A549 (cell line): ENCODE results near the gene GPR183. TPM values are rescaled to one million over a fixed set of nuclear protein-coding genes. Genes with fewer than 3 reads are reported as not detected.

Experiments used
- ATAC-seq, 2 experiments: fragments of 200-7000 bp in 1 of 2; fragments of >200 bp in 1 of 2; cut with Nextera tagmentation in 1 of 2; cut with Tn5 transposase in 1 of 2; 3 replicates each; pipeline versions ENCODE4 v1.8.0 to v1.9.1; 2018 to 2020; ENCODE audit warnings: mild to moderate bottlenecking in 1 of 2, moderate library complexity in 1 of 2
- CTCF ChIA-PET: fragments of 300-600 bp; sonication (Branson Sonifier 250); formaldehyde crosslinking; extraction: SDS; loops from one replicate; lab custom pipeline; 2021; ENCODE audit warnings: antibody characterized with exemption, inconsistent platforms; lab: Yijun Ruan, JAX
- POLR2A ChIA-PET: fragments of 350-600 bp; formaldehyde crosslinking; extraction: SDS; loops from one replicate; lab custom pipeline; 2021; ENCODE audit warnings: antibody characterized with exemption, inconsistent platforms; lab: Yijun Ruan, JAX
- DNase-seq, 2 experiments: peaks; one replicate each; pipeline versions ENCODE4 v3.0.0 to v3.0.0-alpha.2; 2011 to 2016; ENCODE audit warnings: low read depth in 1 of 2, low spot score in 1 of 2
- FAIRE-seq: peaks from 2 replicates; lab custom pipeline; 2011; peaks lifted over from hg19 to GRCh38; lab: Jason Lieb, UNC
- H3K27ac ChIP-seq, 2 experiments: fragments of >200 bp; sonication (Bioruptor Twin); formaldehyde crosslinking; 3 replicates each; pipeline ENCODE4 v1.5.1; 2016 to 2017
- H3K4me1 ChIP-seq: fragments of >200 bp; sonication (Bioruptor Twin); formaldehyde crosslinking; 3 replicates; pipeline ENCODE4 v1.6.1; 2016
- H3K4me2 ChIP-seq: fragments of >200 bp; sonication (Bioruptor Twin); formaldehyde crosslinking; 3 replicates; pipeline ENCODE4 v1.6.1; 2016
- H3K4me3 ChIP-seq: fragments of >200 bp; sonication (Bioruptor Twin); formaldehyde crosslinking; 3 replicates; pipeline ENCODE4 v1.5.1; 2016
- H3K9me3 ChIP-seq: fragments of >200 bp; sonication (Bioruptor Twin); formaldehyde crosslinking; 3 replicates; pipeline ENCODE4 v1.6.1; 2016
- BHLHE40 ChIP-seq: IDR thresholded peaks from 2 replicates; pipeline ENCODE4 v1.6.1; 2012; ENCODE audit warnings: low read depth, low read length, inconsistent platforms
- CEBPB ChIP-seq, 2 experiments: fragments of >200 bp in 1 of 2; sonication (Bioruptor Twin) in 1 of 2; formaldehyde crosslinking in 1 of 2; IDR thresholded peaks; 2 replicates each; pipeline ENCODE4 v1.6.1; 2012 to 2016
- EHF ChIP-seq: fragments of 250-450 bp; sonication (Bioruptor Pico); IDR thresholded peaks from 2 replicates; pipeline ENCODE4 v1.5.0; 2020; ENCODE audit warnings: mild to moderate bottlenecking
- ELK1 ChIP-seq: fragments of 150-350 bp; IDR thresholded peaks from 2 replicates; pipeline ENCODE4 v1.6.1; 2014; ENCODE audit warnings: low read depth, mild to moderate bottlenecking, low read length
- ESRRA ChIP-seq: fragments of 150-350 bp; IDR thresholded peaks from 2 replicates; pipeline ENCODE4 v1.6.1; 2014; ENCODE audit warnings: mild to moderate bottlenecking, low read length, borderline replicate concordance
- FOSL2 ChIP-seq, 2 experiments: fragments of 450-650 bp in 1 of 2; fragments of >200 bp in 1 of 2; sonication (Bioruptor Twin) in 1 of 2; formaldehyde crosslinking; IDR thresholded peaks; 2 replicates each; pipeline versions ENCODE4 v1.5.0 to v1.6.1; 2016 to 2020; ENCODE audit warnings: mild to moderate bottlenecking in 1 of 2, moderate library complexity in 1 of 2
- HDAC2 ChIP-seq: fragments of 200-600 bp; sonication (generic); IDR thresholded peaks from 2 replicates; pipeline ENCODE4 v1.6.1; 2016
- HEYL ChIP-seq: fragments of 250-450 bp; sonication (Bioruptor Pico); IDR thresholded peaks from 2 replicates; pipeline ENCODE4 v1.8.0; 2021; ENCODE audit warnings: mild to moderate bottlenecking, moderate library complexity
- HOXB5 ChIP-seq: fragments of 250-450 bp; sonication (Bioruptor Pico); IDR thresholded peaks from 2 replicates; pipeline ENCODE4 v1.5.0; 2020; ENCODE audit warnings: mild to moderate bottlenecking, moderate library complexity
- MYC ChIP-seq: IDR thresholded peaks from 2 replicates; pipeline ENCODE4 v1.6.1; 2012; ENCODE audit warnings: mild to moderate bottlenecking, inconsistent platforms, low read length, improper control_type of control experiment, borderline replicate concordance
- NFE2L2 ChIP-seq: fragments of 150-350 bp; conservative IDR thresholded peaks from 2 replicates; pipeline ENCODE4 v1.6.1; 2014; ENCODE audit warnings: low read length
- NR3C1 ChIP-seq: fragments of >200 bp; sonication (Bioruptor Twin); formaldehyde crosslinking; IDR thresholded peaks from 3 replicates; pipeline ENCODE4 v1.6.1; 2017
- PBX3 ChIP-seq: IDR thresholded peaks from 2 replicates; pipeline ENCODE4 v1.6.1; 2012
- PHF8 ChIP-seq: fragments of 200-600 bp; sonication (generic); IDR thresholded peaks from 2 replicates; pipeline ENCODE4 v1.6.1; 2016; ENCODE audit warnings: low read depth, mild to moderate bottlenecking, antibody characterized with exemption, moderate library complexity, borderline replicate concordance
- POLR2A ChIP-seq: IDR thresholded peaks from 2 replicates; pipeline ENCODE4 v1.6.1; 2012; ENCODE audit warnings: mild to moderate bottlenecking, low read length
- POLR2AphosphoS2 ChIP-seq: conservative IDR thresholded peaks from 2 replicates; pipeline ENCODE4 v1.6.1; 2012; ENCODE audit warnings: low read length, improper control_type of control experiment, inconsistent platforms
- RAD21 ChIP-seq, 2 experiments: fragments of >200 bp in 1 of 2; sonication (Bioruptor Twin) in 1 of 2; formaldehyde crosslinking in 1 of 2; IDR thresholded peaks in 1 of 2; conservative IDR thresholded peaks in 1 of 2; 2 replicates in 1 of 2; 3 replicates in 1 of 2; pipeline ENCODE4 v1.6.1; 2012 to 2018; ENCODE audit warnings: inconsistent platforms in 1 of 2
- RFX5 ChIP-seq: fragments of 450-650 bp; IDR thresholded peaks from 2 replicates; pipeline ENCODE4 v1.7.1; 2014; ENCODE audit warnings: antibody characterized with exemption, mild to moderate bottlenecking, moderate library complexity
- SREBF2 ChIP-seq: fragments of 450-650 bp; IDR thresholded peaks from 2 replicates; pipeline ENCODE4 v1.6.1; 2014; ENCODE audit warnings: mild to moderate bottlenecking, moderate library complexity
- TFCP2L1 ChIP-seq: fragments of 250-450 bp; sonication (Bioruptor Pico); IDR thresholded peaks from 2 replicates; pipeline ENCODE4 v1.5.0; 2021; ENCODE audit warnings: mild to moderate bottlenecking
- ZC3H11A ChIP-seq: fragments of 450-650 bp; IDR thresholded peaks from 2 replicates; pipeline ENCODE4 v1.6.1; 2014; ENCODE audit warnings: antibody characterized with exemption, mild to moderate bottlenecking
- ZFP36 ChIP-seq: fragments of 450-650 bp; IDR thresholded peaks from 2 replicates; pipeline ENCODE4 v1.6.1; 2014; ENCODE audit warnings: borderline replicate concordance; ENCODE audit not compliant: partially characterized antibody
- WGBS: methylation state at CpG from one replicate; pipeline ENCODE4 v1.1.6; 2017; ENCODE audit errors: missing lambda C conversion rate; 5-methylcytosine and 5-hydroxymethylcytosine counted together
- polyA plus RNA-seq, 4 experiments: library from polyadenylated mRNA; depleted of rRNA in 3 of 4; stranded (reverse); fragments of >200 nt; fragmentation: RNase III in 1 of 4; extraction: RNeasy Plus Mini Kit Qiagen cat#74134 plus additional on column Dnase treatment in 1 of 4; gene quantifications; 2 replicates in 3 of 4; 3 replicates in 1 of 4; pipeline ENCODE4 v1.2.3, GENCODE V29; 2011 to 2017
- TF ChIP-seq, protein P1 (sequence below): fragments of >200 bp; sonication (Bioruptor Twin); formaldehyde crosslinking; IDR thresholded peaks from 3 replicates; pipeline ENCODE4 v1.6.1; 2016
- TF ChIP-seq, protein P2 (sequence below): IDR thresholded peaks from 2 replicates; pipeline ENCODE4 v1.6.1; 2012; ENCODE audit warnings: low read depth, borderline replicate concordance

GPR183 gene
- polyA plus RNA-seq, 2 of the 4 experiments (the other 2 are of a cell fraction), result not detected

DNA sequence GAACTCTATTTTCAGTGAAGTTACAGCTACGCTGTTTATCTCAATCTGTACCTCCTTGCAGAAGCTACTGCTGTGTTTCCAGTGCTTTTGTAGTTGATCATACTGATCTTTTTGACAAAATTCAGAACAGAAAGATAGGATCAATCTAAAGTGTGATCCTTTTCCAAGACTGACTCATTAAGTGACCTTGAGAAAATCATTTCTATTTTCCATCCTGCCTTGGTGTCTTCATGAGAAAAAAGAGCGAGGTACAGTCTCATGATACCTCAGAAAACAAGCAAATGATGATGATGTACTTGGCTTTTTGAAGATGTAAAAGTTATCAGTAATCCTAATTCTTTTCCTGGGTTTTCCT is 46.0 kb upstream of the GPR183 start (continued):
- no peak for TF ChIP-seq ELK1

GRCh38 chr13:99352351-99353245 is 45.4 kb upstream of the GPR183 start:
- Histone ChIP-seq H3K4me2 (no peak overlapping the region), H3K9me3 (no peaks in the 10 kb centered on the region), H3K4me3 (no peak overlapping the region), H3K4me1 (no peaks in the 10 kb centered on the region), H3K27ac (no peak overlapping the region)
- 94% methylated on average over 17 of the region's 17 CpGs for whole genome bisulfite sequencing
- ATAC-seq (no peak), FAIRE-seq (no peak), DNase-seq (no peak)
- POLR2A ChIA-PET, result no interaction called here
- TF ChIP-seq ESRRA (no peak), ZC3H11A (no peak), BHLHE40 (no peak), RAD21 (conservative IDR thresholded peaks at IDR 0.05 in 1 of 2, IDR thresholded peaks at IDR 0.05 in 1 of 2) (no peak), SREBF2 (no peak), CEBPB (IDR thresholded peaks at IDR 0.05) (no peak), HOXB5 (CRISPR knock-in tag) (no peak), POLR2A (no peak), HDAC2 (no peak), PBX3 (no peak), EHF (no peak)
- TF ChIP-seq, protein P1, sequence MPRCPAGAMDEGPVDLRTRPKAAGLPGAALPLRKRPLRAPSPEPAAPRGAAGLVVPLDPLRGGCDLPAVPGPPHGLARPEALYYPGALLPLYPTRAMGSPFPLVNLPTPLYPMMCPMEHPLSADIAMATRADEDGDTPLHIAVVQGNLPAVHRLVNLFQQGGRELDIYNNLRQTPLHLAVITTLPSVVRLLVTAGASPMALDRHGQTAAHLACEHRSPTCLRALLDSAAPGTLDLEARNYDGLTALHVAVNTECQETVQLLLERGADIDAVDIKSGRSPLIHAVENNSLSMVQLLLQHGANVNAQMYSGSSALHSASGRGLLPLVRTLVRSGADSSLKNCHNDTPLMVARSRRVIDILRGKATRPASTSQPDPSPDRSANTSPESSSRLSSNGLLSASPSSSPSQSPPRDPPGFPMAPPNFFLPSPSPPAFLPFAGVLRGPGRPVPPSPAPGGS, result no peak
- CTCF ChIA-PET, result interaction anchor here (1.3 kb wide), 1 partner anchor 87 kb away, joined by 3 read pairs; no protein-coding TSS in a partner anchor

DNA sequence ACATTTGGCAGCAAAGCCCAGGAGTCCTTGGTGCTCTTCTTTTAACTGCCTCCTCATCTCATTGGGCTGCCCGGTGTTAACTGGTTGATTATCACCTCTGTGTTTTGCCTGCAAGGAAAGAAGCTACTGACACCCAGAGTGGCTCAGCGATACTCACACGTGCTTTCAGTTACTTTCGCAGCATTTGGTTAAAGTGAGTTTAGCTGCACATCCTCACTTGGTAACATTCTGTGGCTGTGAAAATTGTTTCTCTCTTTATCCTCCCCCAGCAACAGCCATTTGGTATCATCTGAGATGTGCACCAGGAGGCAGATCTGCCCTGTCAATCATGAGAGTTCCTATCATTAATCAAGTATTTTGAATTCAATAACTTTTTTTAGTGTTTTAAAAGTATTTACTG is 44.6 kb upstream of the GPR183 start:
- 95% methylated on average over 4 of the region's 4 CpGs for WGBS
- TF ChIP-seq NR3C1 (no peak), ZC3H11A (no peak), MYC (no peak), ZFP36 (no peak), HEYL (CRISPR knock-in tag) (no peak), RFX5 (no peak), HOXB5 (CRISPR knock-in tag) (no peak), PBX3 (no peak), CEBPB (IDR thresholded peaks at IDR 0.05) (no peak), POLR2AphosphoS2 (no peak), FOSL2 (IDR thresholded peaks at IDR 0.05) (no peak), FOSL2 (CRISPR knock-in tag; IDR thresholded peaks at IDR 0.05) (no peak), NFE2L2 (no peak), PHF8 (no peak), TFCP2L1 (CRISPR knock-in tag) (no peak)
- TF ChIP-seq, protein P2, sequence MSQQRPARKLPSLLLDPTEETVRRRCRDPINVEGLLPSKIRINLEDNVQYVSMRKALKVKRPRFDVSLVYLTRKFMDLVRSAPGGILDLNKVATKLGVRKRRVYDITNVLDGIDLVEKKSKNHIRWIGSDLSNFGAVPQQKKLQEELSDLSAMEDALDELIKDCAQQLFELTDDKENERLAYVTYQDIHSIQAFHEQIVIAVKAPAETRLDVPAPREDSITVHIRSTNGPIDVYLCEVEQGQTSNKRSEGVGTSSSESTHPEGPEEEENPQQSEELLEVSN, result no peak
- TF ChIP-seq, protein P1, result no peak
- TF ChIP-seq, all 56 proteins: peak for 0
- Histone ChIP-seq H3K27ac (no peak overlapping the region), H3K4me1 (no peaks in the 10 kb centered on the region), H3K4me2 (no peak overlapping the region), H3K9me3 (no peaks in the 10 kb centered on the region), H3K4me3 (no peak overlapping the region)
- no peak for FAIRE-seq
- ChIA-PET CTCF (no interaction called here), POLR2A (no interaction called here)
- DNase-seq, result no peak
- no peak for ATAC-seq
